ENCODE data around the gene NFATC2. TPM values are rescaled to one million over a fixed set of nuclear protein-coding genes. Genes with fewer than 3 reads are reported as not detected.

Gene NFATC2
- total and polyA plus RNA-seq, 2 experiments from 2014 or later = 4.9 to 8.3 TPM

Small RNA genes lying within 50 kb of the gene (microRNA-seq; reads per million reads assigned to microRNA genes)
- gene MIR3194 = 1.8 reads per million

Small RNA genes lying within 50 kb of the gene (small RNA-seq; reads per million reads assigned to genes)
- 0.16 reads per million for gene MIR3194

Other genes with a start within 250 kb of the NFATC2 start
- gene ATP9A, start 225.7 kb upstream of the NFATC2 start, total RNA-seq = 26.5 and 28.1 TPM in 2 replicates
- 9.3 and 12.1 TPM in 2 replicates for gene ATP9A, start 225.7 kb upstream of the NFATC2 start, polyA plus RNA-seq